ENCODE results near the gene PPFIBP1. TPM values are rescaled to one million over a fixed set of nuclear protein-coding genes. Genes with fewer than 3 reads are reported as not detected.

PPFIBP1 gene
- total and polyA plus RNA-seq, 9 of the 15 experiments (the other 6 are each of a cell fraction or from before 2014, with no cell fraction given): 0.46 to 3.5 (median 1.8) TPM

- no peak for TF ChIP-seq CHAMP1 (IDR thresholded peaks at IDR 0.05)
- no peak for TF ChIP-seq TEAD2 (tag; IDR thresholded peaks at IDR 0.05)
- no peak for TF ChIP-seq MXI1 (IDR thresholded peaks at IDR 0.05; ENCODE audit: low read depth, low read length)
Observed at GRCh38 chr12:27516625-27517024, 7.4 kb upstream of the PPFIBP1 start (continued).

- Histone ChIP-seq H4K20me1 (replicated peaks; ENCODE audit: control insufficient read depth, insufficient read depth, low read length) (no peaks in the 10 kb centered on the region), H3K36me3 (ENCODE audit: control insufficient read depth, insufficient read depth, low read length) (no peaks in the 10 kb centered on the region), H3K4me1 (replicated peaks in 1 of 2; ENCODE audit: control insufficient read depth in 2 of 2, insufficient read depth in 2 of 2, low read length in 2 of 2) (peaks cover 4 to 11% of the 10 kb centered on the region in 2 experiments; a peak in 4 of 5 replicates), H2AFZ (ENCODE audit: low read depth, low read length) (no peak overlapping the region), H3K27ac (ENCODE audit: extremely low read depth, low read depth, low read length) (no peak overlapping the region), H3K27me3 (ENCODE audit: control insufficient read depth in 2 of 2, insufficient read depth in 2 of 2, low read length in 2 of 2) (peaks cover 15 to 17% of the 10 kb centered on the region in 2 experiments; a peak in 4 of 5 replicates), H3K9me3 (replicated peaks; ENCODE audit: control insufficient read depth, insufficient read depth, low read depth, low read length) (no peaks in the 10 kb centered on the region), H3K79me2 (ENCODE audit: control insufficient read depth, insufficient read depth, low read length) (no peaks in the 10 kb centered on the region), H3K4me2 (ENCODE audit: insufficient read depth, low read length) (no peak overlapping the region), H3K9me1 (ENCODE audit: control insufficient read depth, insufficient read depth, low read length) (no peaks in the 10 kb centered on the region), H3K4me3 (no peak overlapping the region), H3K9ac (ENCODE audit: insufficient read depth in 1 of 2, low read depth in 2 of 2, low read length in 2 of 2) (no peak overlapping the region)
- DNase-seq (ENCODE audit: extremely low read depth in 1 of 4, low spot score in 3 of 4) (no peak), FAIRE-seq (no peak), ATAC-seq (no peak)
- in situ Hi-C loops (cut with MboI) (no loop called here), intact Hi-C loops (cut with micrococcal nuclease) (no loop called here)
- ChIA-PET CTCF (ENCODE audit: low intra/inter-chr PET ratio) (no interaction called here), POLR2A (no interaction called here)
- BruUV-seq (replicated peaks): no TSS peak
- WGBS (ENCODE audit: insufficient coverage, low coverage, missing lambda C conversion rate): 0% methylated on average over 3 of the region's 3 CpGs
- TF ChIP-seq C11orf30 (IDR thresholded peaks at IDR 0.05; ENCODE audit: low read depth): peak; percentile 52
- no peak for TF ChIP-seq BRCA1 (IDR thresholded peaks at IDR 0.05)
- no peak for TF ChIP-seq BRCA1 (CRISPR knock-in tag; IDR thresholded peaks at IDR 0.05)
- no peak for TF ChIP-seq MGA (IDR thresholded peaks at IDR 0.05)
- TF ChIP-seq SETDB1 (IDR thresholded peaks at IDR 0.05; ENCODE audit: low read length): no peak
- TF ChIP-seq ZNF316 (IDR thresholded peaks at IDR 0.05): peak; percentile 63
Observed at GRCh38 chr12:27517546-27517945, 6.5 kb upstream of the PPFIBP1 start.

All from K562 (cell line).